HG02885 (cell line): ENCODE results near the gene BRSK1.
"Not testable (repeated sequence)": the region's sequence is repeated elsewhere in the genome, so short reads cannot be mapped to it uniquely, and the experiment has no call there.

ENCODE experiments used
- ATAC-seq: cut with Tn5 transposase; IDR thresholded peaks from one replicate; pipeline ENCODE4 v1.9.1; 2021; ENCODE audit warnings: mild to moderate bottlenecking; ENCODE audit not compliant: unreplicated experiment, poor library complexity

BRSK1 gene

DNA sequence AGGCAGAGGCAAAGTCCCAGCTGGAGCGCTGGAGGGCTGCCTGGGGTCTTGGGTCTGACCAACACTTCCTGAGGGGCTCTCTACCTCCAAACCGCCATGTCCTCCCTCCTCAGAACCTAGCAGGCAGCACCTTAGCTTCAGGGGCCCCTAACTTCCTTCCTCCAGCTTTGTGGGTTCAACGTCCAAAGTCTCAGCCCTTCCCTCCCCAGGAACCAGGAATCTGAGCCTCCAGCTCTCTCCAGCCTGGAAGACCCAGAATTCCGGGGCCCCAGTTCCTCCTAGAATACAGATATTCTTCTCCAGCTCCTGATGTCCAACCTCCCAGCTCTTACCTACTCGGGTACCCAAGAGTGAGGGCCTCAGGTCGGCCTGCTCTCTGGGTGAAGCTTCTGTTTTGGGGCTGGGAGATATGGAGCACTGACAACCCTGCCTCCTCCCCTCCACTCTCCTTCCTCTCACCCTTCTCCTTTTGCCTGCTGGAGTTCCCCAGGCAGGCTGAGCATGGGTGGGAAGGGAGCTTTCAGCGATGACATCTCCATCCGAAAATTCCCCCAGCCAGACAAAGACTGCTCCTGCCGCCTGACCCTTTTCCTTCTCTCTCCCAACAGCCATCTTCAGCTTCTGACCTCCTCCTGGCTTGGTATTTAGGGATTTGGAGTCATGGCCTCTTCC lies 37.8 kb downstream of the BRSK1 start:
- ATAC-seq, result no peak

- no peak for ATAC-seq
These were observed 38.5 kb downstream of the BRSK1 start for GRCh38 chr19:55322204-55322885.

DNA sequence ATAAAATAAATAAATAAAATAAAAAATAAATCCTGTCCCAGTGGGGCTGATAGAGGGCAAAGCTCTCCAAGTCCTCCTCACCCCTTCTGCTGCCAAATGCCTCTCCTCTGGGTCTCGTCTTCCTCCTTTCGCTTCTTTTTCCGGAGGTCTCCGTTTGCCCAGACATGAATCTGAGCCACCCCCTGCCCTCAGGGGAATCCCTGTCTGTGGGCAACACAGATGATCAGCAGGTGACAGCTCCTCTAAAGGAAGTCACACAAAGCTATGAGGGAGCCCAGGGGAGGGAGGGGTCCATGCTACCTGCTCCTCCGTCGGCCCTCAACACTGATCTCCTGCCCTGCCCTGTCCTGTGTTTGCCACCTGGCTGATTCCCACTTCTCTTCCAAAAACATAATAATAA lies 40.9 kb downstream of the BRSK1 start:
- no peak for ATAC-seq

- ATAC-seq, result no peak
These were observed 41.4 kb downstream of the BRSK1 start, which contains the start of gene TMEM150B for GRCh38 chr19:55325172-55325571. TMEM150B (minus strand) TSS chr19:55325341; CDS start chr19:55321036, 4,305 bp downstream.

- ATAC-seq, result not testable (repeated sequence)
These were observed 45.0 kb downstream of the BRSK1 start for GRCh38 chr19:55328774-55329318.

- ATAC-seq, result not testable (repeated sequence)
These were observed 46.0 kb downstream of the BRSK1 start for GRCh38 chr19:55329791-55330190.

- ATAC-seq, result no peak
These were observed 50.1 kb downstream of the BRSK1 start for GRCh38 chr19:55333870-55334269.

- ATAC-seq, result no peak
These were observed 52.3 kb downstream of the BRSK1 start for GRCh38 chr19:55336101-55336500.

DNA sequence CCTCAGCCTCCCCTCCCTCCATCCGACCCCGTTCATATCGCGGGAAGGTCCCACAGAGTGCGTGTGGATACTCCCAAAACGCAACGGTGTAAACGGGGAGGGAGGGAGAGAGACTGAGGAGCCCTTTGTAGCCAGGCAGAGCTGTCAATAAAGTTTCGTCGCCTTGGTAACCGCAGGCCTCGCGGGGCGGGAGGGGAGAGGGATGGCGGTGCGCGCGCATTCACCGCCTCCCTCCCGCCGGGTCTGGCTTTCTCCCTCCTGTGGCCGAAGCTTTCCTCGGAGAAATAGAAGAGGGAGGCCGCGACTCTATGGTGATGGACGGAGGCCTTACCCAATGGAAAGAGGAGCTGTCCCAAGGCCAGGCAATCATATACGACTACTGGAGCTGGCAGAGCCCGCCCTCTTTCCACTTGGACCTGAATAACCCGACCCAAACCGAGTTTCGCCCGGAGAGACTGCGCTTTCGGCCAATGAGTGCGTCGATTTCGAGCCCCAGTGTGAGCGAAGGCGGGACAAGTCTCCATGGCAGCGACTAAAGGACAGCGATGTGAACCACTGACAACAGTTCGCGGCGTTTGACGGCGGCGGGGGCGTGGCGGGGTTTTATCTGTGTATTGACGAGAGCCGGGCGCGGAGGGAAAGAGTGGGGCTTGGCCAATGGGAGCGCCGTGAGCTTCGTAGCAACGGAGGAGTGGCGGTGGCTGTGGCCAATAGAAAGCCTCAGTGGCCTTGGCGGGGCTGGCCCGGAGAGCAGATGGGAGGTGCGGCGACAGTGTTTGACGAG lies 55.5 kb downstream of the BRSK1 start, which contains the start of gene KMT5C:
TSS of gene KMT5C (plus strand) at position 772 of the 784 bp plus-strand sequence. CDS start 2,061 bp downstream, outside the sequence.
- ATAC-seq, result peak; percentile 83

GRCh38 chr19:55339889-55340783 lies 56.3 kb downstream of the BRSK1 start:
- no peak for ATAC-seq

GRCh38 chr19:55340784-55341147 lies 57.0 kb downstream of the BRSK1 start:
- no peak for ATAC-seq

DNA sequence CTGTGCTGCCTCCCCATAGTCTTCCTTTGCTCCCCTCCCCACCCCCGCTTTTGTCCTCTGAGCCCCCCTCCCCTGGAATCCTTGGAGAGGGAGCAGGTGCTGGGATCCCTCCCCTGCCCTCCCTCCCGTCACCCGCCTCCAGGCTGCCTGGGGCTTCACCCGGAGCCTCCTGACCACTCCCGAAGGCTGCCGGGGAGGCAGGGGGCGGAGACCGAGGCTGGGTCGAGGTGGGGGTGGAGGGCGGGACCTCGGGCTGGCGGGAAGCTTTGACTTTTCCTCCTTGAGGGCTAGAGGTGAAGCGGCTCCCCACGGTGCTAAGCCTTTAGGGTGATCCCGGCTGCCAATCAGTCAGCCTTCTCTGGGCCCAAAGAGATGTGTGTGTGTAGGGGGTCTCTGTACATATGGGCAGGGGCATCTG lies 57.4 kb downstream of the BRSK1 start:
- ATAC-seq, result no peak

- ATAC-seq, result no peak
These were observed 58.1 kb downstream of the BRSK1 start for GRCh38 chr19:55341595-55342531.

DNA sequence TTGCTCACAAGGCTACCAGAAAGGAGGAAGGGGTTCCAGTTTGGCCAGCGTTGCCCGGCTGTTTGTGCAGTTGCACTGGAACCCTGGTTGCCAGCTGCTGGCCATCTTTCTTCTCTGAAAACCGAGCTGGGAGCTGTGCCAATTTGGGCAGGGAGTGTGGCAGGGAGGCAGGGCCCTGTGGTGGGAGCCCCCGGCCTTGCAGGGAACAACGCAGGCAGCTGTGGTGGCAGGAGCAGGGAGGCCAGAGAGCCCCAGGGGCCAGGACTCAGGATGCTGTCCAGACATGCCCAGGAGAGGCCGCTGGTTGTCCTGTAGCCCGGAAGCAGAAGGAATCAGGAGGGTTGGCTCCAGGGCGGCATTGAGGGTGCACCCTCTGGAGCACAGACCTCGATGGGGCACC lies 60.6 kb downstream of the BRSK1 start:
- no peak for ATAC-seq

- ATAC-seq, result no peak
These were observed 61.5 kb downstream of the BRSK1 start for GRCh38 chr19:55345101-55345817.

DNA sequence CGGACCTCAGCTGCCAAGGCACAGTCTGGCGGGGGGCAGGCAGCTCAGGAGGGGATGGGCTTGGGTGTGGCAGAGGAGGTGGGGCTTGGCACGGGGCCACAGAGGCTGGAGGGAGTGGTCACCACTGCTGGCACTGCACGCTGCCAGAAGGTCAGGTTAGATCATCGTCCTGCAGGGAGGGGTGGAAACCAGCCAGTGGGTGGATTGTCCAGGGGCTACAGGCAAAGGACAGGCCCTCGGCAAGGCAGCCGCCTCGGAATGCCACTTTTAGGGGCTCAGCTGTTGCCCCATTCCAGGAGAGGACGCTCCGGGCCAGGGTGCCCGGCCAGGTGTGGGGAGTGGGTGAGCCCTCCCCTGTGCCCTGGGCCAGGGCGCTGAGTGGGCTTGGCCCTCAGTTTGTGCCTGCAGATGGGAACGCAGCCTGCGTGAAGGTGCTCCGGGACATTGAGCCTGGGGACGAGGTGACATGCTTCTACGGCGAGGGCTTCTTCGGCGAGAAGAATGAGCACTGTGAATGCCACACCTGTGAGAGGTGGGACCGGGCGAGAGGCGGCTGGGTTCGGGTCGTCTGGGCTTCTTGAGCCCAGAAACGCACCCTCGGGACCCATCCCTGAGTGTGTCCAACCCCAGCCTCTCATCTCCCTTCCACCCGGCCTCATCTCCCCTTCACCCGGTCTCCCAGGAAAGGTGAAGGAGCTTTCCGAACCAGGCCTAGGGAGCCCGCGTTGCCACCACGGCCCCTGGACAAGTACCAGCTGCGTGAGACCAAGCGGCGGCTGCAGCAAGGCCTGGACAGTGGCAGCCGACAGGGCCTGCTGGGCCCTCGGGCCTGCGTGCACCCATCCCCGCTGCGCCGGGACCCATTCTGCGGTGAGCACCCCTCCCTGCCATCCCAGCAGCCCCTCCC lies 62.3 kb downstream of the BRSK1 start:
- ATAC-seq, result no peak
